Small intestine (tissue), 7 donors: ENCODE data around the gene AUTS2. TPM values are rescaled to one million over a fixed set of nuclear protein-coding genes. Genes with fewer than 3 reads are reported as not detected.

Source experiments
- DNase-seq, 2 donors: peaks; one replicate each; pipeline versions ENCODE4 v3.0.0 to v3.0.0-alpha.2; 2013
- FAIRE-seq: peaks from 2 replicates; lab custom pipeline; 2012; peaks lifted over from hg19 to GRCh38; lab: Jason Lieb, UNC
- H3K27ac ChIP-seq, 3 donors: one replicate each; pipeline ENCODE4 v1.5.1; 2013; ENCODE audit warnings: low read length in 2 of 3, mild to moderate bottlenecking in 2 of 3, control low read depth in 1 of 3, inconsistent platforms in 1 of 3, low read depth in 1 of 3, moderate library complexity in 1 of 3
- H3K27me3 ChIP-seq, 3 donors: one replicate each; pipeline ENCODE4 v1.6.1; 2013; ENCODE audit warnings: low read length in 3 of 3, inconsistent platforms in 1 of 3; ENCODE audit not compliant: control insufficient read depth in 3 of 3, insufficient read depth in 3 of 3
- H3K36me3 ChIP-seq, 3 donors: one replicate each; pipeline ENCODE4 v1.6.1; 2013; ENCODE audit warnings: low read length in 3 of 3, inconsistent platforms in 1 of 3, low read depth in 1 of 3, mild to moderate bottlenecking in 1 of 3, moderate library complexity in 1 of 3; ENCODE audit not compliant: control insufficient read depth in 3 of 3, insufficient read depth in 2 of 3
- H3K4me1 ChIP-seq, 3 donors: one replicate each; pipeline ENCODE4 v1.6.1; 2013; ENCODE audit warnings: low read length in 2 of 3, inconsistent platforms in 1 of 3, low read depth in 1 of 3, mild to moderate bottlenecking in 1 of 3, moderate library complexity in 1 of 3; ENCODE audit not compliant: control insufficient read depth in 3 of 3, insufficient read depth in 2 of 3
- H3K4me3 ChIP-seq, 3 donors: one replicate each; pipeline ENCODE4 v1.5.1; 2013; ENCODE audit warnings: low read length in 3 of 3, control low read depth in 1 of 3, inconsistent platforms in 1 of 3, low read depth in 1 of 3, mild to moderate bottlenecking in 1 of 3, moderate library complexity in 1 of 3
- H3K9me3 ChIP-seq, 2 donors: one replicate each; pipeline ENCODE4 v1.6.1; 2013; ENCODE audit warnings: low read depth in 1 of 2, low read length in 1 of 2; ENCODE audit not compliant: control insufficient read depth in 2 of 2, insufficient read depth in 1 of 2
- WGBS, 3 donors: extraction: QIAGEN DNeasy Blood & Tissue Kit; methylation state at CpG; one replicate each; pipeline ENCODE4 v1.1.7; 2013; 5-methylcytosine and 5-hydroxymethylcytosine counted together
- polyA plus RNA-seq, 4 donors: library from polyadenylated mRNA; stranded (reverse) in 3 of 4; unstranded in 1 of 4; fragments of 200-250 nt in 3 of 4; fragments of 120-200 nt in 1 of 4; gene quantifications; one replicate each; pipeline versions ENCODE4 v1.2.1 to v1.2.3, GENCODE V29; 2013
- donor health status: healthy with polysubstance abuse.
- donor health status: control.
- donor health status: control.
- donor health status: Bipolar disorder and iron deficiency.
- donor health status: healthy.

AUTS2 gene
- polyA plus RNA-seq, 4 donors, result 4.9 to 43.5 (median 13.6) TPM

DNA sequence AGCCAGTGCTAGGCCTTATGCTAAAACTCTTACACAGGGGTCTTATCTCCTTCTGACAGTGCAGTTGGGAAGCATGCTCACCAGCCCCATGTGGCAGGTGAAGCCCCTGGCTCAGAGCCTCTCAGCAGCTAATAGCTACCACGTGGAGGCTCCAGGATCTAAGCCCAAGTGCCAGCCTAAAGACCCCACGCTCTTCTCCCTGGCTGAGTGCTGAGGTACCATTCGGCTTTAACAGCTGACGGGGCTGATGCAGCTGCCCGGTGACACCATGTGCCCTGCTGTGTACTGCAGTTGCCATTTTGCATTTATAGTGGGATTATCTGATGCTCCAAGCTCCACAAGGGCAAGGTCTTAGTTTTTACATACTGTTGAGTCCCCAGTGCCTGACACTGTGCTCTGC lies 1017.9 kb downstream of the AUTS2 start:
- Histone ChIP-seq H3K27me3 (no peaks in the 10 kb centered on the region), H3K4me1 (peaks cover 0 to 4% (median 0%) of the 10 kb centered on the region in 3 donors), H3K9me3 (no peaks in the 10 kb centered on the region), H3K27ac (no peak overlapping the region), H3K36me3 (peaks cover 0 to 2% (median 0%) of the 10 kb centered on the region in 3 donors), H3K4me3 (no peak overlapping the region)
- no peak for FAIRE-seq
- DNase-seq, result no peak
- WGBS, 3 donors, result 83 to 86% (median 84%) methylated on average over 5 of the region's 5 CpGs

DNA sequence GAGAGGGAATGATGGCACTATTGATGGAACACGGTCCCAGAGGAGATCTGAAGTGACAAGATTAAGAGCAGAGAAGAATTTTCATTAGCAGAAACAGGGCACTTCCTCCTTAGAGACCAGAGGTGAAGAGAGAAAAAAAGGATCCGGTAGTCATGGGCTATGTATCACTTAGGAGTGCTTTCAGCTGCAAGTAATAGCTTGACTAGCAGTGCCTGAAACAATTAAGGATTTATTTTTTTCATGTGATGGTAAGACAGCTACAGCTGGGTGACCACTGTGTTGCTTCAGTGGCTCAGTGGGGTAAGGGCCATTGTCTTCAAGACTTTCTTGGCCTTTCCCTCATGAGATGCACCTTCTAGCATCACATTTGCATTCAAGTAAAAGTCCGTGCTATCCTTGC lies 1018.5 kb downstream of the AUTS2 start:
- Histone ChIP-seq H3K36me3 (peaks cover 0 to 2% (median 0%) of the 10 kb centered on the region in 3 donors), H3K27ac (no peak overlapping the region), H3K27me3 (no peaks in the 10 kb centered on the region), H3K9me3 (no peaks in the 10 kb centered on the region), H3K4me3 (no peak overlapping the region), H3K4me1 (peaks cover 0 to 4% (median 0%) of the 10 kb centered on the region in 3 donors)
- DNase-seq (no peak), FAIRE-seq (no peak)
- WGBS, 3 donors, result 85 to 93% (median 90%) methylated on average over 3 of the region's 3 CpGs

DNA sequence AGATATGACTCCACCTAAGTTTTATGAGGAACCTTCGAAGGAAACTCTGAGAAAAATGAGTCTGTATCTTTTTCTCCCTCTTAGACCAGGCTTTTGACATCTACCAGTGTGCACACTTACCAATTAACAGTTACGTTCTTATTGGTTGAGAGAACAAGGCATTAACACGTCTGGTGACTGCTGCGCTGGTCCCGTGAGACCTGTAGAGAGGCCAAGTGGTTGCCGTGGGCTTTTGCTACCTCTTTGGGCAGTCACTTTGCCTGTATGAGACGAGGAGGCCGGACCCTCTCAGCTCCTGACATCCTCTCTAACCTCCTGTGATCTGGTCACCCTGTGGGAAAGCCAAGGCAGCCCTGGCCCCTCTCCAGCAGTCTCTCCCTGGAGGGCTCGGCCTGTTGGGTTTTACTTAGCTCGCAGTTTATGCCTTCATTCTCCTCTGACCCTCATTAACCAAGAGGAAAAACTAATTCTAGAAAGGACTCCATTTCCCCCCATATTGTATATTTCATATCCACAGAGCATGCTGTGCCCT lies 1019.8 kb downstream of the AUTS2 start:
- H3K4me1 ChIP-seq, result peaks cover 0 to 4% (median 0%) of the 10 kb centered on the region in 3 donors
- FAIRE-seq, result no peak
- 82 to 93% (median 83%) methylated on average over 10 of the region's 10 CpGs for WGBS, 3 donors

DNA sequence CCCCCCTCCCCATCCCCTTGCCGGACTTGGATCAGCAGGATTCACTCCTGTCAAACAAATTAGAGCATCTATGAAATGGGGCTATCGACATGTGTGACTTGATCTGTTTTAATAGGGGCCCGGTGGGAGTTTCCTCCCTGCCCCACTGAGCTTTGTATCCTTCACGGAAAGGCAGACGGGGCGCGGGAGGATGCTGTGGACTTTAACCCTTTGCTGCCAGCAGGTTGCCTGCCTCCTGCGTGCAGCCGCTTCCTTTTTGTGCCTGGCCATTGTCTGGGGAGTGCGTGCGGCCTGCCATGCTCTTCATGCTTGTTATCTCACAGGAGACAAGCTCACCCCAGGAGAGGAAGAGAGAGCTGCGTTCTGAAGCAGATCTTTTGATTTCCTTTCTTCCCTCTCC lies 1020.9 kb downstream of the AUTS2 start:
- Histone ChIP-seq H3K27ac (no peak overlapping the region), H3K36me3 (peaks cover 0 to 2% (median 0%) of the 10 kb centered on the region in 3 donors), H3K4me3 (no peak overlapping the region), H3K27me3 (no peaks in the 10 kb centered on the region), H3K9me3 (no peaks in the 10 kb centered on the region), H3K4me1 (peaks cover 0 to 4% (median 0%) of the 10 kb centered on the region in 3 donors)
- no peak for FAIRE-seq
- DNase-seq, result peak in 1 of 2 donors; percentile 50
- WGBS, 3 donors, result 29 to 55% (median 39%) methylated on average over 12 of the region's 12 CpGs

More for the DNA sequence above, 1019.8 kb downstream of the AUTS2 start:
- DNase-seq, result no peak
- Histone ChIP-seq H3K4me3 (no peak overlapping the region), H3K27me3 (no peaks in the 10 kb centered on the region), H3K36me3 (peaks cover 0 to 2% (median 0%) of the 10 kb centered on the region in 3 donors), H3K27ac (no peak overlapping the region), H3K9me3 (no peaks in the 10 kb centered on the region)

DNA sequence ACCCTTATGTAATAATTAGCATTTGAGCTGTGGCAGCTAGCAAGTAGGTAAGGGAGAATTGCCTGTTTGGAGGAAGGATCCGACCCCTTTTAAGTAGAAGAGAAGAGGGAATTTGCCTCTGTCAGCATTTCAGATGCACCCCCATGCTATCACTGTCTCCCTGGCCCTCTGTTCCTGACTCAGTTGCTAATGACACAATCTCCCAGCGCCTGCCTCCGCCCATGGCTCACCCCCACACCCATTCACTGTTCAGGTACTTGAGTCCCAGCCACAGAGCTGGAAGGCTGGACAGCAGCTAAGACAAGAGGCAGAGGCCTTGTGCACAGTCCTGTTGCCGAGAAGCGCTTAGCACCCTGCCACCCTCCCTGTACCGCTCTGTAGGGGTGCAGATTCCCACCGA lies 1021.4 kb downstream of the AUTS2 start:
- no peak for DNase-seq
- Histone ChIP-seq H3K4me3 (no peak overlapping the region), H3K36me3 (peaks cover 0 to 2% (median 0%) of the 10 kb centered on the region in 3 donors), H3K27me3 (no peaks in the 10 kb centered on the region), H3K4me1 (peaks cover 0 to 4% (median 0%) of the 10 kb centered on the region in 3 donors), H3K9me3 (no peaks in the 10 kb centered on the region), H3K27ac (no peak overlapping the region)
- no peak for FAIRE-seq
- WGBS, 3 donors, result 92 to 96% (median 93%) methylated on average over 7 of the region's 7 CpGs

DNA sequence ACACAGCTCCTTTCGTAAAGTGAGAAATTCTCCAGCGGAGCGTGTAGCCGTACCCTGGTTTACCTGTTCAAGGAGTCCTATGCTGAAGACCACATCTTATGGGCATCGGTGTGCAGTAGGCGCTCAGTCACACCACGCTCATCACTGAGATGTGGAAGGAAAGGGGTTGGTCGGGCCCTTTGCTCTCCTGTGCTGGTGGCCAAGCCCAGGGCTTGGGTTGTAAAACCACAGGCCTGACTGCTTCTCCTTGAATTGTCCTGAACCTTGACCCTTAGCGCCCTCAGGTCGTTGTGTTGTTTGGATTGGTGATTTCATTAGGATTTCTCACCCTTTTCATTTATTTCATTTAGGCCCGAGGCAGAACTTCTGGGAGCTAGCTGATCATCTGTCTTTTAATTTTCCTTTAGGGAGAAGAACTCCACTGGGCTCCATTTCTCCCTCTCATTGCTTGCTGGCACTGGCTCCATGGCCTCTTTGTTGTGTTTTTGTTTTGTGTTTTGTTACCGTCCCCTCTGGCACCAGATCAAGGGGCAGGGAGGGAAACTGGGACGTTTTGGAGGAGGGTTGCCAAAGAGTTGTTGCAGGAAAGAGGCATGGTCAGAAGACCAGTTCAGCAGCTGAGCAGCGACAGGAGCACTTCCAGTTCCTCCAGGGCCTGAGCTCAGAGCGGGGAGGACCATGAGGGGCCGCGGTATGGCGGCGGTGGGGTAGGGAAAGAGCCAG lies 1022.2 kb downstream of the AUTS2 start:
- H3K36me3 ChIP-seq, result peaks cover 0 to 2% (median 0%) of the 10 kb centered on the region in 3 donors
- FAIRE-seq (no peak), DNase-seq (peak in 1 of 2 donors; percentile 16)
- no peaks in the 10 kb centered on the region for H3K27me3 ChIP-seq
- no peaks in the 10 kb centered on the region for H3K9me3 ChIP-seq
- no peak overlapping the region for H3K27ac ChIP-seq
- WGBS, 3 donors, result 76 to 81% (median 81%) methylated on average over 19 of the region's 19 CpGs
- no peak overlapping the region for H3K4me3 ChIP-seq
- H3K4me1 ChIP-seq, result peaks cover 0 to 4% (median 0%) of the 10 kb centered on the region in 3 donors

DNA sequence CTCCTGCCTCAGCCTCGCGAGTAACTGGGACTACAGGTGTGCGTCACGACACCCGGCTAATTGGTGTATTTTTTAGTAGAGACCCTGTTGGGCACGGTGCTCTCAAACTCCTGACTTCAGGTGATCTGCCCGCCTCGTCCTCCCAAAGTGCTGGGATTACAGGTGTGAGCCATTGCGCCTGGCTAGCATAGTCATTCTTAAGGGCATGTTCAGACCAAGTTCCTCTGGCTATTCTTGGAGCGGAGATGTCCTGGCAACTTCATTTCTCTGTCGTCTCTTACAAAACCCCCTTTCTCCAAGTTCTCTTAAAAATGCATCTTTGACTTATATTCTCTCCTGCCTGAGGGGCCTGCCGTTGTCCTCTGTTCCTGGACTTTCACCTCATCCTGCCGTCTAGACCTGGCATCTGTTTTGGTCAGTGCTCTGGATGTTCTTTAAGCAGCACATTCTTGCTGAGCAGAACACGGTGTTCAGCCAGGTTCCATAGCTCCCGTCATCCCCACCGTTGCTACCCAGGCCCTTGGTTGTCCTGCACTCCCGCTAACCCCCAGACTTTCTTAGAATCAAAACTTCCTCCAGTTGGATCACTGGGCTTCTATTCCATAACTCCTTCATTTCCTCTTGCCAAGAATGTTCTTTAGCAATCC lies 1023.8 kb downstream of the AUTS2 start:
- H3K27ac ChIP-seq, result no peak overlapping the region
- 87 to 93% (median 91%) methylated on average over 17 of the region's 17 CpGs for WGBS, 3 donors

DNA sequence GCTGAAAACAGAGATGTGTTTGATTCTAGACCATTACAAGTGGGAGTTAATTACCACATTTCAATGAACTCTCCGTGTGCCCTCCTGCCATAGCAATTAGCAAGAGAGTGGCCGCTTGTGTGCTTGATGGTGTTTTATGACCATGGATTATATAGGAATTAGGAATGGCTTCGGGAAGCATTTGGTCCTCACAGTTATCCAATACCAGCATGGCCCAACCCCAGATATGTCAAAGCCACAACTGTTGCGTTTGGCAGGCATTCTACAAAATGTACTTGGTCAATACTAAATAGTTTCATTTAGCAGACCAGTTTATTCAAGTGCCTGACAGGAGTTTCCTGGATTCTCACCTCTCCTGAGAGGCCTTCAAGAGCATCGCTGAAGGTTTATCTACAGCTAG lies 1024.7 kb downstream of the AUTS2 start:
- no peak for DNase-seq
- no peak overlapping the region for H3K27ac ChIP-seq
- H3K36me3 ChIP-seq, result peaks cover 0 to 2% (median 0%) of the 10 kb centered on the region in 3 donors
- no peak overlapping the region for H3K4me3 ChIP-seq
- H3K4me1 ChIP-seq, result peaks cover 0 to 4% (median 0%) of the 10 kb centered on the region in 3 donors
- H3K9me3 ChIP-seq, result no peaks in the 10 kb centered on the region
- no peaks in the 10 kb centered on the region for H3K27me3 ChIP-seq
- WGBS, 3 donors, result 91 to 98% (median 98%) methylated on average over 5 of the region's 5 CpGs
- FAIRE-seq, result no peak

More for the DNA sequence above, 1023.8 kb downstream of the AUTS2 start:
- Histone ChIP-seq H3K36me3 (peaks cover 0 to 2% (median 0%) of the 10 kb centered on the region in 3 donors), H3K4me3 (no peak overlapping the region), H3K27me3 (no peaks in the 10 kb centered on the region), H3K9me3 (no peaks in the 10 kb centered on the region), H3K4me1 (peaks cover 0 to 4% (median 0%) of the 10 kb centered on the region in 3 donors)
- no peak for DNase-seq
- no peak for FAIRE-seq
